Gastroesophageal sphincter (tissue), 3 donors: ENCODE results near the gene KIAA0825.

Experiments
- CTCF ChIP-seq, 4 experiments: fragments of 200-600 bp in 2 of 4; fragments of 450-650 bp in 2 of 4; sonication (generic) in 1 of 4; IDR thresholded peaks; one replicate each; pipeline ENCODE4 v1.5.1; 2017 to 2019; ENCODE audit warnings: antibody characterized with exemption in 4 of 4, mild to moderate bottlenecking in 2 of 4, moderate library complexity in 2 of 4
- POLR2A ChIP-seq, 2 donors: fragments of 450-650 bp; IDR thresholded peaks; one replicate each; pipeline ENCODE4 v1.6.1; 2017; ENCODE audit warnings: antibody characterized with exemption in 2 of 2, mild to moderate bottlenecking in 2 of 2, moderate library complexity in 1 of 2
- POLR2AphosphoS5 ChIP-seq: sonication (generic); formaldehyde crosslinking; IDR thresholded peaks from one replicate; pipeline ENCODE4 v1.6.1; 2017; ENCODE audit warnings: antibody characterized with exemption

GRCh38 chr5:94473936-94474335 is 144.5 kb downstream of the KIAA0825 start:
- TF ChIP-seq CTCF (IDR thresholded peaks at IDR 0.05) (no peak), POLR2A (IDR thresholded peaks at IDR 0.05) (no peak), POLR2AphosphoS5 (no peak)
